H1 (cell line): ENCODE measurements around the gene CELF4. TPM values are rescaled to one million over a fixed set of nuclear protein-coding genes. Genes with fewer than 3 reads are reported as not detected.

Experiments
- CTCF ChIA-PET: fragments of 300-600 bp; sonication (Branson Sonifier 250); formaldehyde crosslinking; loops from one replicate; lab custom pipeline; 2021; ENCODE audit not compliant: partially characterized antibody; lab: Charles Lee
- POLR2A ChIA-PET: fragments of 300-600 bp; sonication (Branson Sonifier 250); formaldehyde crosslinking; loops from one replicate; lab custom pipeline; 2021; ENCODE audit warnings: inconsistent platforms; ENCODE audit not compliant: partially characterized antibody; lab: Charles Lee
- DNase-seq, 2 experiments: peaks; one replicate each; pipeline versions ENCODE4 v3.0.0 to v3.0.0-alpha.2; 2010 to 2022; ENCODE audit warnings: low spot score in 2 of 2, low read depth in 1 of 2, mixed read lengths in 1 of 2
- FAIRE-seq: peaks from 2 replicates; lab custom pipeline; 2011; peaks lifted over from hg19 to GRCh38; lab: Jason Lieb, UNC
- H2AFZ ChIP-seq: 2 replicates; pipeline ENCODE4 v1.8.1; 2012; ENCODE audit warnings: low read length, inconsistent platforms
- H2AK5ac ChIP-seq: 2 replicates; pipeline ENCODE4 v1.6.1; 2013; ENCODE audit warnings: low read depth, low read length
- H2BK120ac ChIP-seq: replicated peaks from 2 replicates; pipeline ENCODE3; 2013; ENCODE audit warnings: low read depth, low read length, inconsistent platforms
- H2BK12ac ChIP-seq: 2 replicates; pipeline ENCODE4 v1.6.1; 2013; ENCODE audit warnings: low read depth, low read length
- H2BK15ac ChIP-seq: 2 replicates; pipeline ENCODE4 v1.6.1; 2013; ENCODE audit warnings: low read length
- H2BK20ac ChIP-seq: 2 replicates; pipeline ENCODE4 v1.6.1; 2013; ENCODE audit warnings: low read length
- H2BK5ac ChIP-seq: 2 replicates; pipeline ENCODE4 v1.6.1; 2013; ENCODE audit warnings: low read depth, low read length
- H3K14ac ChIP-seq: 2 replicates; pipeline ENCODE4 v1.6.1; 2013; ENCODE audit warnings: inconsistent platforms; ENCODE audit not compliant: insufficient read length
- H3K18ac ChIP-seq: 2 replicates; pipeline ENCODE4 v1.6.1; 2013; ENCODE audit warnings: low read length; ENCODE audit errors: extremely low read depth
- H3K23ac ChIP-seq: 2 replicates; pipeline ENCODE4 v1.6.1; 2013; ENCODE audit warnings: inconsistent platforms; ENCODE audit not compliant: insufficient read length
- H3K23me2 ChIP-seq: 2 replicates; pipeline ENCODE4 v1.6.1; 2013; ENCODE audit warnings: low read depth, low read length
- H3K27ac ChIP-seq: 2 replicates; pipeline ENCODE4 v1.6.1; 2011; ENCODE audit warnings: low read depth, low read length, inconsistent platforms
- H3K27me3 ChIP-seq, 4 experiments: replicated peaks in 1 of 4; 1 replicate in 1 of 4; 2 replicates in 3 of 4; pipeline versions ENCODE4 v1.6.1 to v1.8.1; 2011 to 2013; ENCODE audit warnings: low read length in 3 of 4, mild to moderate bottlenecking in 3 of 4, inconsistent platforms in 2 of 4, mixed read lengths in 2 of 4, moderate library complexity in 1 of 4; ENCODE audit not compliant: control insufficient read depth in 3 of 4, insufficient read depth in 3 of 4; ENCODE audit errors: extremely low read depth in 1 of 4
- H3K36me3 ChIP-seq, 4 experiments: 2 replicates each; pipeline versions ENCODE4 v1.6.1 to v1.8.1; 2011 to 2013; ENCODE audit warnings: mild to moderate bottlenecking in 4 of 4, low read length in 3 of 4, moderate library complexity in 2 of 4, control low read depth in 1 of 4, inconsistent platforms in 1 of 4; ENCODE audit not compliant: insufficient read depth in 4 of 4, control insufficient read depth in 2 of 4
- H3K4ac ChIP-seq: replicated peaks from 2 replicates; pipeline ENCODE3; 2013; ENCODE audit warnings: low read length, low read depth, mixed read lengths, inconsistent platforms; ENCODE audit not compliant: insufficient read length
- H3K4me1 ChIP-seq, 4 experiments: replicated peaks in 1 of 4; 1 replicate in 1 of 4; 2 replicates in 3 of 4; pipeline versions ENCODE4 v1.6.1 to v1.8.1; 2011 to 2013; ENCODE audit warnings: low read length in 3 of 4, inconsistent platforms in 2 of 4, mixed read lengths in 1 of 4; ENCODE audit not compliant: insufficient read depth in 4 of 4, control insufficient read depth in 3 of 4
- H3K4me2 ChIP-seq, 2 experiments: 2 replicates each; pipeline versions ENCODE4 v1.6.1 to v1.8.1; 2011 to 2013; ENCODE audit warnings: low read depth in 2 of 2, low read length in 2 of 2, control low read depth in 1 of 2, inconsistent platforms in 1 of 2, mild to moderate bottlenecking in 1 of 2; ENCODE audit not compliant: insufficient read depth in 1 of 2
- H3K4me3 ChIP-seq, 4 experiments: fragments of 200-600, 300-600 bp in 1 of 4; sonication (generic), shearing (Covaris generic), sonication (Bioruptor Twin) in 1 of 4; 2 replicates each; pipeline versions ENCODE4 v1.5.1 to v1.8.1; 2011 to 2016; ENCODE audit warnings: low read length in 4 of 4, low read depth in 3 of 4, control low read depth in 2 of 4, inconsistent platforms in 2 of 4, mild to moderate bottlenecking in 2 of 4, mixed read lengths in 1 of 4, moderate library complexity in 1 of 4; ENCODE audit not compliant: insufficient read depth in 2 of 4; ENCODE audit errors: extremely low read depth in 1 of 4
- H3K56ac ChIP-seq: replicated peaks from 2 replicates; pipeline ENCODE3; 2013; ENCODE audit warnings: low read depth, mild to moderate bottlenecking, mixed read lengths, low read length, inconsistent platforms; ENCODE audit not compliant: insufficient read length
- H3K79me1 ChIP-seq: 2 replicates; pipeline ENCODE4 v1.6.1; 2013; ENCODE audit warnings: low read depth, low read length, control low read depth
- H3K79me2 ChIP-seq, 2 experiments: 2 replicates each; pipeline versions ENCODE4 v1.6.1 to v1.8.1; 2012 to 2013; ENCODE audit warnings: low read length in 2 of 2, mild to moderate bottlenecking in 2 of 2, inconsistent platforms in 1 of 2; ENCODE audit not compliant: insufficient read depth in 2 of 2, control insufficient read depth in 1 of 2
- H3K9ac ChIP-seq, 4 experiments: replicated peaks in 1 of 4; 1 replicate in 1 of 4; 2 replicates in 3 of 4; pipeline versions ENCODE4 v1.6.1 to v1.8.1; 2011 to 2013; ENCODE audit warnings: low read depth in 3 of 4, low read length in 3 of 4, control low read depth in 2 of 4, mild to moderate bottlenecking in 2 of 4, moderate library complexity in 2 of 4, inconsistent platforms in 1 of 4; ENCODE audit errors: extremely low read depth in 1 of 4
- H3K9me3 ChIP-seq, 2 experiments: 2 replicates each; pipeline versions ENCODE4 v1.6.1 to v1.8.1; 2012 to 2013; ENCODE audit warnings: mild to moderate bottlenecking in 2 of 2, moderate library complexity in 2 of 2, control low read depth in 1 of 2, inconsistent platforms in 1 of 2, low read depth in 1 of 2, low read length in 1 of 2, mixed read lengths in 1 of 2; ENCODE audit not compliant: insufficient read depth in 2 of 2
- H4K20me1 ChIP-seq, 2 experiments: replicated peaks in 1 of 2; 2 replicates each; pipeline versions ENCODE3 to v1.8.1; 2011 to 2013; ENCODE audit warnings: inconsistent platforms in 2 of 2, low read length in 2 of 2, mild to moderate bottlenecking in 1 of 2; ENCODE audit not compliant: insufficient read depth in 2 of 2, control insufficient read depth in 1 of 2
- H4K5ac ChIP-seq: 2 replicates; pipeline ENCODE4 v1.6.1; 2013; ENCODE audit warnings: low read length, low read depth, mixed read lengths, inconsistent platforms; ENCODE audit not compliant: insufficient read length
- H4K8ac ChIP-seq: 2 replicates; pipeline ENCODE4 v1.8.0; 2013; ENCODE audit warnings: mild to moderate bottlenecking, moderate library complexity, low read length, inconsistent platforms; ENCODE audit not compliant: insufficient read depth; ENCODE audit errors: extremely low read depth
- H4K91ac ChIP-seq: replicated peaks from 2 replicates; pipeline ENCODE3; 2013; ENCODE audit warnings: low read length, mixed read lengths, inconsistent platforms; ENCODE audit not compliant: insufficient read length
- BACH1 ChIP-seq: IDR thresholded peaks from 2 replicates; pipeline ENCODE4 v1.6.1; 2012; ENCODE audit warnings: low read length, improper control_type of control experiment
- CREB1 ChIP-seq: IDR thresholded peaks from 2 replicates; pipeline ENCODE4 v1.6.1; 2012; ENCODE audit warnings: inconsistent platforms
- FOSL1 ChIP-seq: IDR thresholded peaks from 2 replicates; pipeline ENCODE4 v1.6.1; 2011; ENCODE audit warnings: mild to moderate bottlenecking, low read depth, low read length, moderate library complexity; ENCODE audit not compliant: insufficient read depth
- HDAC2 ChIP-seq, 2 experiments: fragments of 300-600 bp in 1 of 2; sonication (generic) in 1 of 2; IDR thresholded peaks; 2 replicates each; pipeline ENCODE4 v1.6.1; 2011 to 2012; ENCODE audit warnings: low read depth in 2 of 2, low read length in 2 of 2, mild to moderate bottlenecking in 2 of 2, moderate library complexity in 2 of 2, borderline replicate concordance in 1 of 2, inconsistent platforms in 1 of 2
- KDM4A ChIP-seq: IDR thresholded peaks from one replicate; pipeline ENCODE4 v1.7.1; 2012; ENCODE audit warnings: low read depth, mild to moderate bottlenecking, moderate library complexity, low read length, inconsistent platforms; ENCODE audit not compliant: severe bottlenecking
- NRF1 ChIP-seq: IDR thresholded peaks from 2 replicates; pipeline ENCODE4 v1.6.1; 2011; ENCODE audit warnings: mild to moderate bottlenecking, low read depth, low read length, improper control_type of control experiment
- SIRT6 ChIP-seq: IDR thresholded peaks from one replicate; pipeline ENCODE4 v1.7.1; 2012; ENCODE audit warnings: low read length, inconsistent platforms
- SP1 ChIP-seq: IDR thresholded peaks from 2 replicates; pipeline ENCODE4 v1.6.1; 2011; ENCODE audit warnings: low read depth, low read length
- TAF1 ChIP-seq: IDR thresholded peaks from 2 replicates; pipeline ENCODE4 v1.6.1; 2011; ENCODE audit warnings: mild to moderate bottlenecking, low read depth, low read length
- WGBS, 2 experiments: shearing (Covaris generic) in 1 of 2; methylation state at CpG; one replicate each; pipeline versions ENCODE4 v1.1.6 to v1.1.7; 2013 to 2015; ENCODE audit warnings: low lambda C conversion rate in 2 of 2, mixed read lengths in 2 of 2, inconsistent platforms in 1 of 2, low coverage in 1 of 2, missing lambda C conversion rate in 1 of 2; ENCODE audit not compliant: insufficient replicate concordance in 2 of 2, insufficient coverage in 1 of 2, insufficient read length in 1 of 2; ENCODE audit errors: extremely low coverage in 1 of 2, missing lambda C conversion rate in 1 of 2; 5-methylcytosine and 5-hydroxymethylcytosine counted together
- polyA plus RNA-seq, 7 experiments: library from polyadenylated mRNA; depleted of rRNA in 3 of 7; stranded (reverse) in 5 of 7; unstranded in 2 of 7; fragments of >200 nt in 5 of 7; fragments of 200-250 nt in 2 of 7; gene quantifications; 1 replicate in 5 of 7; 2 replicates in 1 of 7; 4 replicates in 1 of 7; pipeline versions ENCODE4 v1.2.1 to v1.2.3, GENCODE V29; 2011 to 2013; ENCODE audit warnings: missing spikeins in 2 of 7, mixed read lengths in 2 of 7
- total RNA-seq: library from RNA; stranded (reverse); fragmentation: NEBNext Ultra II Directional; extraction: Animal tissue kit (Norgen Biotek cat#: 25700); gene quantifications from 2 replicates; pipeline ENCODE4 v1.2.1, GENCODE V29; 2021
- TF ChIP-seq, protein P1 (sequence below), 3 experiments: IDR thresholded peaks; 1 replicate in 2 of 3; 2 replicates in 1 of 3; pipeline versions ENCODE4 v1.5.1 to v1.6.1; 2011; ENCODE audit warnings: low read length in 3 of 3, mild to moderate bottlenecking in 3 of 3, inconsistent platforms in 2 of 3, low read depth in 1 of 3, moderate library complexity in 1 of 3; ENCODE audit not compliant: insufficient read depth in 1 of 3; ENCODE audit errors: control extremely low read depth in 1 of 3
- TF ChIP-seq, protein P2 (sequence below): IDR thresholded peaks from 2 replicates; pipeline ENCODE4 v1.6.1; 2011; ENCODE audit warnings: low read length, improper control_type of control experiment

CELF4 gene
- total and polyA plus RNA-seq, 2 of the 8 experiments (the other 6 are each of a cell fraction or from before 2014, with no cell fraction given): 1.6 to 3.4 TPM

DNA sequence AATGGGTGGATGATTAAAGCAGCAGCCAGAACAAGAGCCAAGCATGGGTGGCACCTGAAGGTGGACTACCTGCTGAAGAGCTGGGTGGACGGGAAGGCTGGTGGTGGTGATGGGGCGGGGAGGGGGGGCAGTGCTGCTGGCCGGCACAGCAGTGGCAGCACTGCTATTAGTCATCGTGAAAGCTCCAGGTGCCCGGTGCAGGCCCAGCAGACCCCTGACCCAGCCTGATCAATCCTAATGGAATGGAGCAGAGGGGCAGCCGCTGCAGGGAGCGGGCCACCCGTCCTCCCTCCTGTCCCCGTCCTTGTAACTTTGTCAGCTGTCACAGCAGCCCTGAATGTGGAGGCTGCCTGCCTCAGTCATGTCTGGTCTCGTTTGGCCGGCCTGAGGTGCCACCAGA, 174.9 kb downstream of the CELF4 start:
- peaks cover 10 to 13% of the 10 kb centered on the region in 2 experiments; a peak in 3 of 4 replicates for H3K9me3 ChIP-seq
- no peak overlapping the region for H3K14ac ChIP-seq
- ChIA-PET POLR2A (no interaction called here), CTCF (interaction anchor here (1.0 to 3.5 kb wide), 8 partner anchors 9 to 449 kb away, joined by 3 to 19 read pairs (median 4); no protein-coding TSS in a partner anchor)
- no peaks in the 10 kb centered on the region for H3K36me3 ChIP-seq
- WGBS, 2 experiments: 94% methylated on average over 3 of the region's 11 CpGs; no CpG with 5 or more reads in 1 of the 2 experiments
- H4K91ac ChIP-seq: no peak overlapping the region
- H4K20me1 ChIP-seq: peaks cover 1 to 2% of the 10 kb centered on the region in 2 experiments
- H3K79me2 ChIP-seq: no peaks in the 10 kb centered on the region
- H4K8ac ChIP-seq: no peak overlapping the region
- no peak for TF ChIP-seq SP1
- TF ChIP-seq TAF1: no peak
- no peak for TF ChIP-seq KDM4A
- TF ChIP-seq CREB1: no peak
- TF ChIP-seq SIRT6: no peak
- no peak for TF ChIP-seq NRF1
- TF ChIP-seq FOSL1: no peak
- TF ChIP-seq, protein P1, sequence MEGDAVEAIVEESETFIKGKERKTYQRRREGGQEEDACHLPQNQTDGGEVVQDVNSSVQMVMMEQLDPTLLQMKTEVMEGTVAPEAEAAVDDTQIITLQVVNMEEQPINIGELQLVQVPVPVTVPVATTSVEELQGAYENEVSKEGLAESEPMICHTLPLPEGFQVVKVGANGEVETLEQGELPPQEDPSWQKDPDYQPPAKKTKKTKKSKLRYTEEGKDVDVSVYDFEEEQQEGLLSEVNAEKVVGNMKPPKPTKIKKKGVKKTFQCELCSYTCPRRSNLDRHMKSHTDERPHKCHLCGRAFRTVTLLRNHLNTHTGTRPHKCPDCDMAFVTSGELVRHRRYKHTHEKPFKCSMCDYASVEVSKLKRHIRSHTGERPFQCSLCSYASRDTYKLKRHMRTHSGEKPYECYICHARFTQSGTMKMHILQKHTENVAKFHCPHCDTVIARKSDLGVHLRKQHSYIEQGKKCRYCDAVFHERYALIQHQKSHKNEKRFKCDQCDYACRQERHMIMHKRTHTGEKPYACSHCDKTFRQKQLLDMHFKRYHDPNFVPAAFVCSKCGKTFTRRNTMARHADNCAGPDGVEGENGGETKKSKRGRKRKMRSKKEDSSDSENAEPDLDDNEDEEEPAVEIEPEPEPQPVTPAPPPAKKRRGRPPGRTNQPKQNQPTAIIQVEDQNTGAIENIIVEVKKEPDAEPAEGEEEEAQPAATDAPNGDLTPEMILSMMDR (IDR thresholded peaks at IDR 0.05; ENCODE audit: control extremely low read depth in 1 of 3, insufficient read depth in 1 of 3, low read depth in 1 of 3, low read length in 3 of 3): no peak
- TF ChIP-seq HDAC2 (IDR thresholded peaks at IDR 0.05; ENCODE audit: borderline replicate concordance in 1 of 2, low read depth in 2 of 2, low read length in 2 of 2): no peak
- TF ChIP-seq, protein P2, sequence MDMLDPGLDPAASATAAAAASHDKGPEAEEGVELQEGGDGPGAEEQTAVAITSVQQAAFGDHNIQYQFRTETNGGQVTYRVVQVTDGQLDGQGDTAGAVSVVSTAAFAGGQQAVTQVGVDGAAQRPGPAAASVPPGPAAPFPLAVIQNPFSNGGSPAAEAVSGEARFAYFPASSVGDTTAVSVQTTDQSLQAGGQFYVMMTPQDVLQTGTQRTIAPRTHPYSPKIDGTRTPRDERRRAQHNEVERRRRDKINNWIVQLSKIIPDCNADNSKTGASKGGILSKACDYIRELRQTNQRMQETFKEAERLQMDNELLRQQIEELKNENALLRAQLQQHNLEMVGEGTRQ: no peak
- TF ChIP-seq BACH1: no peak
- no peak overlapping the region for H3K4ac ChIP-seq
- no peaks in the 10 kb centered on the region for H3K79me1 ChIP-seq
- DNase-seq (no peak), FAIRE-seq (no peak)
- no peak overlapping the region for H3K56ac ChIP-seq
- H2AFZ ChIP-seq: no peak overlapping the region
- no peak overlapping the region for H2BK20ac ChIP-seq
- H2BK12ac ChIP-seq: no peak overlapping the region
- H2BK120ac ChIP-seq: no peak overlapping the region
- H4K5ac ChIP-seq: no peak overlapping the region
- peaks cover 4 to 32% (median 25%) of the 10 kb centered on the region in 4 experiments for H3K27me3 ChIP-seq
- no peak overlapping the region for H2AK5ac ChIP-seq
- no peak overlapping the region for H3K9ac ChIP-seq
- no peak overlapping the region for H2BK5ac ChIP-seq
- no peak overlapping the region for H3K23ac ChIP-seq
- peaks cover 2% of the 10 kb centered on the region; the same call in 1 of the 2 replicates for H3K23me2 ChIP-seq
- no peak overlapping the region for H2BK15ac ChIP-seq
- H3K4me3 ChIP-seq: no peak overlapping the region
- H3K18ac ChIP-seq: no peak overlapping the region
- no peak overlapping the region for H3K27ac ChIP-seq
- H3K4me1 ChIP-seq: peaks cover 0 to 17% (median 14%) of the 10 kb centered on the region in 4 experiments; a peak in 6 of 7 replicates
- H3K4me2 ChIP-seq: no peak overlapping the region
